GM19463 (cell line): ENCODE measurements around the gene PTPRK.

Experiments used
- ATAC-seq: cut with Tn5 transposase; IDR thresholded peaks from one replicate; pipeline ENCODE4 v1.9.1; 2021; ENCODE audit warnings: mild to moderate bottlenecking, moderate library complexity; ENCODE audit not compliant: unreplicated experiment

PTPRK gene

GRCh38 chr6:128252341-128253176 is 267.8 kb downstream of the PTPRK start:
- ATAC-seq = peak; percentile 76

DNA sequence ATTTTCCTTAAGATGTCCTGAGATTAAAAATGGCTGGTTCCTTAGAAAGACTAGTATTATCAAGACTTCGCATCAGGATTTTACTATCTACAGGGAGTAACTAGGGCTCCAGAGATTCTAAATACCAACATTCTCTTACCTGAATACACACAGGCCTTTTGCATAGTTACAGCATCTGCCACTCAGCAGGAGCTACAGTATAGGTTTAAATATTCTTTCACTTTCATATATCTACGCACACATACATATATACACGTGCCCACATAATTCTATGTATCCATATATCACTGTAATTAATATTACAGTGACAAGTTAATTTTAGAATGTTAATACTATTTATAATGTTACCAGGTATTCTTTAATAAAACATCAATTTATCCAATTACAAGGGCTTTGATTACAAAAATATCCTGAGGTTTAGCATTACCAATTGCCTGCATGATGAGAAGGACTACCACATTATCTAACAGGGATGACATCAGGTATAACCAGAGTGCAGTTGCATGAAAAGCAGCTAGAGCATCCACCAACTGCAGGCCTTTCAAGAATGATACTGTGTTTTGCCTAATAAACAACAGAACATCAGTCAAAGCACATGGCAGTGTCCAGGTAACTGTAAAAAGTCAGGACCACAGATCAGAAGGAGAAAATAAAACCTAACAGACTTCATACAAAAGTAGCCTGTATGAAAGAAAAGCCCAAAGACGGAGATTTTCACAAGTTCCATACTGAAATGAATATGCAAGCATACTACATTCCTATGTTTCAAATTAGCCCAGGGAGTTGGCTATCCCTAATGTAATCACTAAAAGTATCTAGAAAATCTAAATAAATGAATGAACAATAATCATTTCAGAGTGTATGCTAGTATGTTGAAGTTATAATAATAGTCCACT is 268.7 kb downstream of the PTPRK start:
- ATAC-seq = no peak

DNA sequence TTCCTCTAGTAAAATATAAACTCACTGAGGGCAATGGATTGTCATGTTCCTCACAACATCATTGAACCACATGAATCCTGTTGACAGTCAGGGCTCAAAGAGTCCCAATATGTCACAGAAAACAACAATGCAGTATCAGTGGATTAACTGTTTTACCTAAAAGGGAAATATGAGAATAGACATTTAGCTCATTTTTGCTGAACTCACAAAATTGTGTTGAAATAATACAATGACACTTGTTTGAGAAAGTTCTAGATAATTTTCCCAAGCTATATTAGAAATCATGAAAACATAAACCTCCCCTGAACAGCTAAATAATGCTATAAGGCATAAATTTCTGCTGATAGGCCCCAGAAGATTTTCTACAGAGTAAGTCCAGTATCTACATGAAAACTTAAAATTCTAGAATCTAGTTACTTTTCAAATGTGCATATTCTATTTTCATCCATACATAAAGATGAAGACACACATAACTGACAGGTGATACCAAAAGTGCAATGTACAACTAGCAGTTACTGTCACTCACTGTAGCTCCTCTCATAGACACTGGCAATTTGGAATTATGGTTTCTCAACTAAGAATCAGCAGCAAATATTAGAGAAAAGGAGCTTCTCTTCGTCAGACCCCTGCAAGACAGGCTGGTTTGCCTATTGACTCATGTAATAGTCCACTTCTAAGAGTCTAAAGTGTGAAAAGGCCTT is 269.9 kb downstream of the PTPRK start:
- ATAC-seq = no peak

- no peak for ATAC-seq
These were observed 271.0 kb downstream of the PTPRK start for GRCh38 chr6:128249429-128249828.

DNA sequence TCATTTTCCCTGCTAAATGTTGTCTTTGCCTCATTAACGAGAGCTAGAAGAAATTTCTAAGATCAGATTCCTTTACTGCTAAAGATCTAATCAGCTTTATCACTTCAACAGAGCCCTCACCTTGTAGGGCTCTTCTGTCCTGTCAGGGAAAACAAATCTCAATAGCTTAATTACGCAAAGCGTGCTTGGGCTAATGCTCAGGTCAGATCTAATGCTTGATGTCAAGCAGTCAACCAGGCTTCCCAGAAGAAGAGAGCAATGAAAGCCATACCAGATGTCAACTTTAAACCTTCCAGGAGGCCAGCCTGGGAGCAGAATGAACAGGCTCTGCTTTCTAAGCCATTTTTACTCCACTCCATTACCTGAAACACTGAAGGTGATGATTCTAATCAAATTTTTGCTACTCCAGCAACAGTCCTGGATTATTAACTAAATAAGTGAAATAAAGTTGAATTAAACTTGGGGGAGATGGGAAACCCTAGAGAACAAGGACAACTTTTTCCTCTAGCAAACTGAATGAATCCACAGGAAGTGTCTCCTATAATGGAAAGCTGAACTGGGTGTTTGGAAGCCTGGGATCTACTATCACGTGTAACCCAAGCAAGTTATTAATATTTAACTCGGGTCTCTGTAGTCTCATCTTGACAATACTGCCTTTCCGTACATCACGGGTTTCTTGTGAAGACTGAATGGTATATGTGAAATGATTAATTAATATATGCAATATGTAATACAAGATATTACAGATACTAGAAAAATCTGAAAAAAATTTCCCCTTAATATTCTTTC is 273.7 kb downstream of the PTPRK start:
- no peak for ATAC-seq

DNA sequence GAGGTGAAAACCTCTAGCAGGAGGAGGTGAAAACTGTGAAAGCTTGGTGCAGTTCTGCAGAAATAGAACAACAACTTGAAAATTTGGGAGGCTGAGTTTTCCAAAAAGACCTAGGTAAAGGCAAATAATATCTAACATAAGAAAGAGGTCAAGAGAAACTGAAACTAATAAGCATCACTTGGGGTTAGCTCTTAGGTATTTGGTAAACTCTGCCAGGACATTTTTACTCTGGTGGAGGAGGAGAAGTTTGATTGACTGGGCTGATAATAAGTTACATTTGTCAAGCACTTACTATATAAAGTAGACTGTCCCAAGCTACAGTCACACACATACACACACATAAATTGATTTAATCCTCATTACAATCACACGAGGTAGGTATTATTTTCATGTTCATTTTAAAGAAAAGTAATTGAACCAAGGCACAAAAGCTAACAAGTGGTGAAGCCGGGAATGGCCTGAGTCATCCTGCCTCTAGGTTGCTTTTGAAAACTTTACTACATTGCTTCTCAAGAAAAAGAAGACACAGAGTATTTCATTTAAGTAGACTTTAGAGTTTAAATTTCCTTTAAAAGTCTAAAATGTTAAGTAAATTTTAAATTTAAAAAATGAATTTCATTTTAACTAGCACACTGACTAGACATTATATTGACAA is 275.5 kb downstream of the PTPRK start:
- no peak for ATAC-seq

DNA sequence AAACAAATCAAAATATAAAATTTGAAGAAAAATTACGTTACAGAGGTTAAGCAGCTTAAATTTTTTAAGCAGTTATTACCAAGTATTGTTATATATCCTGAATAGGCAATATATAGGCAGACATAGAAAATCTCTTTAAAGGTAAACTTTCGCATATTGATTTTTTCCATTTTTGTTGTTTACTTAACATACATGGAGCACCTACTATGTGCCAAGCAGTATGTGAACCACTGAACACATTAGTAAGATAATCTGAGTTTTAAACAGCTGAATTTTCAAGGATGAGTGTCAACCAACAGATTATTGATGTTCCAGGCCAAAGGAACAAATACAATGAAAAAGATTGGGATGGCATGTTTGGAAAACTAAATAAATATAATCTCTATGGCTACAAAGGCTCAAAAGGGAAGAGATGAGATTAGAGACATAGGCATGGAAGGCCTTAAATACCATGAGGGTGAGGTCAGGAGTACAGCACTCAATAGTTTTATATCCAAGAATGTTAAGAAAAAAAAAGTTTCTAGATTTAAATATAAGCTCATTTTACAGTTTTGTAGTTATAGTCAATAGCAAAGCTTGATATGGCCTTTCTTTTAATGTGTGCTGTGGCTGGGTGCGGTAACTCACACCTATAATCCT is 277.5 kb downstream of the PTPRK start:
- ATAC-seq = no peak

DNA sequence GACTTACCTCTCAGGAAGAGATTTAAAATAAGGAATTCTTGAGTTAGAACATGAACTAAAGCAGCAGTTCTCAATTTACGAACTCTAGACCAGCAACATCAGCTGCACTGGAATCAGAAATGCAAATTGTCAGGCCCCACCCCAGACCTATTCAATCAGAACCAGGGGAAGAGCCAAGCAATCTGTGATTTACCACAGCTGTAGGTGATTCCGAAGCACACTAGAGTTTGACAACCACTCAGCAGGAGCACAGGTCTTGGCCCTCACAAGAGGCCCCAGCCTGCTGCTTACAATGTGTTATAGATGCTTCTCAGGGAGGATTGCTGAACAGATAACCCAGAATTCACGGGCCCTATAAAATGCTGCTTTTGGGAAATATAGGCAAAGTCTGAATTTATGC is 279.2 kb downstream of the PTPRK start:
- ATAC-seq = peak; percentile 61

- ATAC-seq = peak; percentile 50
These were observed 280.4 kb downstream of the PTPRK start for GRCh38 chr6:128240024-128240428.

GRCh38 chr6:128239146-128239545 is 281.3 kb downstream of the PTPRK start:
- ATAC-seq = no peak

- ATAC-seq = no peak
These were observed 282.2 kb downstream of the PTPRK start for GRCh38 chr6:128238225-128238624.

DNA sequence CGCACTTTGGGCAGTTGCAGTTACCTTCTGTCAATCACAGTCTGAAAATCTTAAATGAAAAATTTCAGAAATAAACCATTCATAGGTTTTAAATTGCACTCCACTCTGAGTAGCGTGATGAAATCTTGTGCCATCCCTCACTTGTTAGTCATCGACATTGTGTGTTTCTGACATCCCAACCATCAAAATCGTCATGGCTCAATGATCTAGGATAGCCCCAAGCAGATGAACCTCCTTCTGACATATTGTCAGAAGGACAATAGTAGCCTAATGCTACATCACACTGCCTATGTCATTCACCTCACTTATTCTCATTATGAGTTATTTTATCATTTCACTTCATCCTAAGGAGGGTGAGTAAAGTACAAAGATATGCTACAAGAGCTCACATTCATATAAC is 284.8 kb downstream of the PTPRK start:
- ATAC-seq = no peak

GRCh38 chr6:128233531-128233930 is 286.9 kb downstream of the PTPRK start:
- no peak for ATAC-seq

DNA sequence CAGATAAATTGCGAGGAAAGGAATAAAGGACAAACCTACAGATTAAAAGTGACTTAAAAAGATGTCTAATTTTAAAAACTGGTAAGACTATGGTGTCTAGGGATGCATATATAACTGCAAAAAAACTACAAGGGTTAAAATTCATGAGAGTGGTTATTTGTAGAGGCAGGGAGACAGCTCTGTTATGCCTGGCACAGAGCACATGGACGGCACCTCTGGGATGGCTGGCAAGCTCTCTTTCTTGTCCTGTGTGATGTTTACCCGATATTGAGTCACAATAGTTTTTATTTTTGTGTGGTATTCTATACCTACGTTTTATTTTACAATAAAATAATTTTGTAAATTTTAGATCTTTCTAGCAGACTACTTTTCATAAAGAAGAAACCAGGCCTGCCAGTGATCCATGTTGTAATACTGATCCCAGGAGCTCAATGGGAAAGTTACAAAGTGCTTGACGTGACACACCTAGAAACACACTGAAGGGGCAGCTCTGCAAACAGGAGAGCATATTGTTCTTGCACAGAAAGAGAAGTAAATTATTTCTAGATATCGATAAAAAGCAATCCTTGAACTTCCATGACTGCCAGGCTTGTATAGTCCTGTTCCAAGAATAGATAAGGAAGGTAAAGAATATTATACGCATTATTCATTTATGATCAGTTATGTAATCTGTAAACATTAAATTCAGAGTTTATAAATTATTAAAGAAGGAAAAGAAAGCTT is 290.0 kb downstream of the PTPRK start:
- no peak for ATAC-seq

GRCh38 chr6:128225612-128226011 is 294.8 kb downstream of the PTPRK start:
- ATAC-seq = no peak

DNA sequence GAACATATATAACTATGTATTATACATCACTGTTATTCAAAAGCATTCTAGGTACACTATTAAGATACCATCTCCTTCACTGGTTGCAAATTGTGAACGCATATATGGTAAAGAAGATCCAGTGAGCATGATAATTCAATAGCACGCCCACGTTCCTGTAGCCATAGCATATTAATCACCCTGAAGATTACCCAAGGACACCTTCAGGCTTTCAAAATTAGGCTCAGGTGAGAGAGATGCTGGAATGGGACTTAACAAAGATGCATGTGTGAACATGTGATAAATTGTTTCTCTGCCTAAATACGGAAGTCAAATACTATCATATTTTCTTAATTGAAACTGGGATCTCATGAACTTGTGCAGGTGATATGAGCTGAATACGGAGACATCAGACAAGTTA is 303.5 kb downstream of the PTPRK start:
- no peak for ATAC-seq

DNA sequence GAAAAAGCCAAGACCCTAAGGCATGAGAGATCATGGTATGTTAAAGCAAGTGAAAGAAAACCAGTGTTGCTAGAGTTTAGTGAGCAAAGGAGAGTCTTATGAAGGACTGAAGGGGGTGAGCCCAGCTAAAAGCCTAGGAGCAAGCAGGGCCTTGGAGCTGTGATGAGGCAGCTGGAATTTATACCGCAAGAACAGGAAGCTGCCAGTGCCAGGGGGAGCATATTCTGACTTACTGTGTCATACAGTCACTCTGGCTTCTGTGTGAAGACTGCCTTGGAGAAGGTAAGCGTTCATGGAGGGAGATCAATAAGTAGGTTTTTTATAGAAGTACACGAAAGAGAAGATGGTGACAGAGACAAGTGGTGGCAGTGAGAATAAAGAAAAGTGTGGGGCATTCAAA is 310.6 kb downstream of the PTPRK start:
- ATAC-seq = no peak

- ATAC-seq = no peak
These were observed 311.4 kb downstream of the PTPRK start for GRCh38 chr6:128208851-128209580.
